Central memory CD8-positive, alpha-beta T cell (primary cell): ENCODE measurements around the gene COG3.

Experiments used
- ATAC-seq: fragments of 150-1000 bp; cut with Tn5 transposase; replicated peaks from 2 replicates; pipeline ENCODE4 v1.10.0; 2022; ENCODE audit warnings: mild to moderate bottlenecking, moderate FRiP score, moderate number of reproducible peaks; ENCODE audit not compliant: poor library complexity, severe bottlenecking; ENCODE audit errors: extremely low read depth
- DNase-seq, 2 donors: peaks; one replicate each; pipeline ENCODE4 v3.0.0; 2021; ENCODE audit warnings: low spot score in 2 of 2
- H3K27ac Mint-ChIP-seq: one replicate; pipeline ENCODE4 v1.8.0; 2022; ENCODE audit warnings: low read depth, mild to moderate bottlenecking, moderate library complexity, mixed read lengths
- H3K27me3 Mint-ChIP-seq: one replicate; pipeline ENCODE4 v1.8.0; 2022; ENCODE audit warnings: mixed read lengths
- H3K36me3 Mint-ChIP-seq: one replicate; pipeline ENCODE4 v1.8.0; 2022; ENCODE audit warnings: mild to moderate bottlenecking, moderate library complexity, mixed read lengths; ENCODE audit not compliant: insufficient read depth
- H3K4me1 Mint-ChIP-seq: one replicate; pipeline ENCODE4 v1.8.0; 2022; ENCODE audit warnings: mixed read lengths
- H3K4me3 Mint-ChIP-seq: one replicate; pipeline ENCODE4 v1.8.0; 2022; ENCODE audit warnings: mild to moderate bottlenecking, moderate library complexity, mixed read lengths
- H3K9me3 Mint-ChIP-seq: one replicate; pipeline ENCODE4 v1.8.0; 2022; ENCODE audit warnings: mixed read lengths

COG3 gene

GRCh38 chr13:45436332-45436731 is 28.4 kb upstream of the COG3 start:
- no peaks in the 10 kb centered on the region for H3K27me3 Mint-ChIP-seq
- H3K9me3 Mint-ChIP-seq: no peaks in the 10 kb centered on the region
- H3K27ac Mint-ChIP-seq: no peak overlapping the region
- H3K4me1 Mint-ChIP-seq: no peaks in the 10 kb centered on the region
- DNase-seq (no peak), ATAC-seq (no peak)
- H3K36me3 Mint-ChIP-seq: no peaks in the 10 kb centered on the region
- no peak overlapping the region for H3K4me3 Mint-ChIP-seq

DNA sequence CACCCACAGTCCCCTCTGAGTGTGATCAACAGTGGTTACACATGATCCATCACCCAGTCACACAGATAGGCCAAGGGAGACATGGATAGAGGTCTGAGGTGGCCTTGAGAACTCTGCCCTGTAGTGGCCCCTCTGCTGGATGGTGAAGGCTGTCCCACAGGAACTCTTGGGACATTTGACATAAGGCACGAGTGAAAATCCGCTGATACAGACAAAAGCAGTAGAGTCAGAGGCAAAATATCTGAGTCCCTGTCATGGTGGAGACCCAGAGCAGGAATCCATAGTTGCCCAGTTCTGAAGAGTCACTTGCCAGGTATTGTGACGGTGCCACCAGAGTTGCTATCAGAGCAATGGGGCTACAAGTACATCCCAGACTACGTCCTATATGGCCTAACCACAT is 27.8 kb upstream of the COG3 start:
- no peak for DNase-seq
- no peaks in the 10 kb centered on the region for H3K36me3 Mint-ChIP-seq
- no peak overlapping the region for H3K27ac Mint-ChIP-seq
- ATAC-seq: no peak
- no peaks in the 10 kb centered on the region for H3K9me3 Mint-ChIP-seq
- no peaks in the 10 kb centered on the region for H3K4me1 Mint-ChIP-seq
- no peak overlapping the region for H3K4me3 Mint-ChIP-seq
- H3K27me3 Mint-ChIP-seq: no peaks in the 10 kb centered on the region

GRCh38 chr13:45437947-45438346 is 26.8 kb upstream of the COG3 start:
- H3K4me1 Mint-ChIP-seq: no peaks in the 10 kb centered on the region
- H3K4me3 Mint-ChIP-seq: no peak overlapping the region
- H3K36me3 Mint-ChIP-seq: no peaks in the 10 kb centered on the region
- H3K9me3 Mint-ChIP-seq: no peaks in the 10 kb centered on the region
- no peaks in the 10 kb centered on the region for H3K27me3 Mint-ChIP-seq
- no peak for DNase-seq
- no peak overlapping the region for H3K27ac Mint-ChIP-seq
- no peak for ATAC-seq

- Mint-ChIP-seq H3K27ac (no peak overlapping the region), H3K36me3 (no peaks in the 10 kb centered on the region), H3K9me3 (no peaks in the 10 kb centered on the region), H3K4me3 (no peak overlapping the region), H3K4me1 (no peaks in the 10 kb centered on the region), H3K27me3 (no peaks in the 10 kb centered on the region)
- ATAC-seq: no peak
- no peak for DNase-seq
Measured at GRCh38 chr13:45439008-45439407, 25.7 kb upstream of the COG3 start.

DNA sequence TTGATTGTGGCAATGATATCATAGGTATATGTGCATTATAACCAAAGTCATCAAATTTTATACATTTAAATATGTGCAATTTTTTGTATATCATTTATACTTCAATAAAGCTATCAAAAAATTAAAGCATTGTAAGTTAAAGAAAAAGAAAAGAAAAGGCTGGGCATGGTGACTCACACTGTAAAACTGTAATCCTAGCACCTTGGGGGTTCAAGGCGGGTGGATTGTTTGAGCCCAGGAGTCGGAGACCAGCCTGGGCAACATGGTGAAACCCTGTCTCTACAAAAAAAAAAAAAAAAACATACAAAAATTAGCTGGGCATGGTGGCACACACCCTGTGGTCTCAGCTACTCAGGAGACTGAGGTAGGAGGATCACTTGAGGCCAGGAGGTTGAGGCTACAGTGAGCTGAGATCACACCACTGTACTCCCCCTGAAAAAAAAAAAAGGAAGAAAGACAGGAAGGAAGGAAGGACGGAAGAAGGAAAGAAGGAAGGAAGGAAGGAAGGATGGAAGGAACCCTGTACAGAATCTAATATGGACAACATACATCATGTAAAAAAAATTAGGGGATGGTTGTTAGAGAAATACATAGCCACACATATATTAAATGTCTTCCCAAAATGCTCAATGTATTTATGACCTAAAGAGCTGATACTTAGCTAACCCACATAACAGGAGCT is 24.8 kb upstream of the COG3 start:
- ATAC-seq (no peak), DNase-seq (no peak)
- no peaks in the 10 kb centered on the region for H3K36me3 Mint-ChIP-seq
- H3K4me3 Mint-ChIP-seq: no peak overlapping the region
- no peaks in the 10 kb centered on the region for H3K27me3 Mint-ChIP-seq
- H3K27ac Mint-ChIP-seq: no peak overlapping the region
- H3K9me3 Mint-ChIP-seq: no peaks in the 10 kb centered on the region
- no peaks in the 10 kb centered on the region for H3K4me1 Mint-ChIP-seq

DNA sequence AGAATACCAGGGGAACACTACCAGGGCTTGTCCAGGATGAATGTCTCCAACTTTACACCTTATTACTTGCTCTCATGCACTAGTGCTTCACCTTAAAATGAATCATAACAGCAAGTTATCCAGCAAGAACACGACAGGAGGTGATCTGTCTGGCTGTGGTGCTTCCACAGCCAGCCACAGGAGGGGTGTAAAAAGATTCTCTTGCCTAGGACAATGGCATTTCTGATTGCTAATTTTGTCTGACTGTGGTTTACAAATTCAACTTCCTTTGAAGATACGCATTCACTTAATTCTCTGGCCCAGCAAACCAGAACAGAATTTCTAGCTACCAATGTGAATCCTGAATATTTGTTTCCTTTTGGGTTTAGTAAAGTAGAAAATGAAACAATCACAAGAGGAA is 23.1 kb upstream of the COG3 start:
- no peaks in the 10 kb centered on the region for H3K27me3 Mint-ChIP-seq
- no peaks in the 10 kb centered on the region for H3K9me3 Mint-ChIP-seq
- no peak overlapping the region for H3K27ac Mint-ChIP-seq
- H3K4me3 Mint-ChIP-seq: no peak overlapping the region
- H3K4me1 Mint-ChIP-seq: no peaks in the 10 kb centered on the region
- DNase-seq (no peak), ATAC-seq (no peak)
- H3K36me3 Mint-ChIP-seq: no peaks in the 10 kb centered on the region

GRCh38 chr13:45445053-45445452 is 19.7 kb upstream of the COG3 start:
- Mint-ChIP-seq H3K4me3 (no peak overlapping the region), H3K4me1 (no peaks in the 10 kb centered on the region), H3K36me3 (no peaks in the 10 kb centered on the region), H3K9me3 (no peaks in the 10 kb centered on the region), H3K27ac (no peak overlapping the region), H3K27me3 (peaks cover 22% of the 10 kb centered on the region)
- ATAC-seq: no peak
- no peak for DNase-seq

- H3K27me3 Mint-ChIP-seq: peaks cover 22% of the 10 kb centered on the region
- no peak for DNase-seq
- no peak overlapping the region for H3K4me3 Mint-ChIP-seq
- no peaks in the 10 kb centered on the region for H3K4me1 Mint-ChIP-seq
- ATAC-seq: no peak
- no peaks in the 10 kb centered on the region for H3K36me3 Mint-ChIP-seq
- H3K9me3 Mint-ChIP-seq: no peaks in the 10 kb centered on the region
- H3K27ac Mint-ChIP-seq: no peak overlapping the region
Measured at GRCh38 chr13:45446181-45446580, 18.6 kb upstream of the COG3 start.

DNA sequence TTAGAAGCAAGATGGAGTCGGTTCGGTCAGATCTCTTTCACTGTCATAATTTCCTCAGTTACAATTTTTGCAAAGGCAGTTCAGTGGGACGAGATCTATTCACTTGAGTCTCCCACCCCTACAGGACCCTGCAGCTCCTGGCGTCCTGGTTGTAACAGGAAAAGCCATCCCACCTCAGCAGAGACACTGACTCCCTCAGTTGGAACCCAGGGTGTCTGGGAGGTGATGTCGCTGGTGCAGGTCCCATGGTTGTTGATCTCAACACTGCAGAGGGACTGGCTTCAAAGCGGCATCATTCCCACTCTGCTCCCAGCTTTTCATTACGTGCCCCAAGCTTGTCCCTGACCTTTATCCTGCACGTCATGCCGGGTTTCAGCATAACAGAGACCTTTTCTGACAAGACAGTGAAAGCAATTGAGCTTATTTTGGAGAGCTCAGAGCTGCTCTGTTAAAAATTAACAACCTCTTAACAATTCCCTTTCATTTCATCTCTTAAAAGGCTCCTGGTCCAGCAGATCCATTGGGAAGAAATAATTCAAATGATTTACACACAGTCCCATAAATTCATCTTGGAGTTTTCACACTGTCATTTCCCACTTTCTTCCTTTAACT is 17.6 kb upstream of the COG3 start:
- Mint-ChIP-seq H3K4me3 (no peak overlapping the region), H3K27me3 (peaks cover 22% of the 10 kb centered on the region), H3K4me1 (no peaks in the 10 kb centered on the region), H3K36me3 (no peaks in the 10 kb centered on the region), H3K9me3 (no peaks in the 10 kb centered on the region), H3K27ac (no peak overlapping the region)
- ATAC-seq (no peak), DNase-seq (no peak)

DNA sequence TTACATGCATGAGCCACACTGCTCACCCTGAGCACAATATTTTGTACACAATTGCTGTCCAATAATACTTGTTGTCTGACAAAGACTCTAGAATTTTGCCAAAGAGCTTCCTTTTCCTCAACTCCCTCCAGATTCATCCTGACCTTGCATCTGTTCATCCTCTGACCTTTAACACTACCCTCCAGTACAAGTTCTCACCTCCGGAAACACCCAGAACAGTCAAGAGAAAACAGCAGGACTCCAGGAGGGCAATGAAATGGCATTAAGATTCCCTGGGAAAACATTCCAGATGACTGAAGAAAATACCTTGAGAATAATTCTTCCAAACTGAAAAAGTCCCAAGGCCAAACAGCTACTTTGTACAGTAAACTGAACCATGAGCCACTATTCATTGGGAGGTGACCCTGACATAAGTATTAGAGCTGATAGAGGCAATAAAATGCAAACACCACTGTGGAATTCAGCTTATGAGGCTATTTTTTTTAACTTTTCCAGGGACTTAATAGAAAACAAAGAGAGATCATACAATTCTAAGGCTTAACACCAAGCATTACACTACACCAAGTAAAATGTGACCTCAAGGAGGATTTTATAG is 15.7 kb upstream of the COG3 start:
- H3K9me3 Mint-ChIP-seq: no peaks in the 10 kb centered on the region
- H3K36me3 Mint-ChIP-seq: no peaks in the 10 kb centered on the region
- no peak overlapping the region for H3K4me3 Mint-ChIP-seq
- peaks cover 22% of the 10 kb centered on the region for H3K27me3 Mint-ChIP-seq
- ATAC-seq: no peak
- no peak overlapping the region for H3K27ac Mint-ChIP-seq
- no peaks in the 10 kb centered on the region for H3K4me1 Mint-ChIP-seq
- no peak for DNase-seq

DNA sequence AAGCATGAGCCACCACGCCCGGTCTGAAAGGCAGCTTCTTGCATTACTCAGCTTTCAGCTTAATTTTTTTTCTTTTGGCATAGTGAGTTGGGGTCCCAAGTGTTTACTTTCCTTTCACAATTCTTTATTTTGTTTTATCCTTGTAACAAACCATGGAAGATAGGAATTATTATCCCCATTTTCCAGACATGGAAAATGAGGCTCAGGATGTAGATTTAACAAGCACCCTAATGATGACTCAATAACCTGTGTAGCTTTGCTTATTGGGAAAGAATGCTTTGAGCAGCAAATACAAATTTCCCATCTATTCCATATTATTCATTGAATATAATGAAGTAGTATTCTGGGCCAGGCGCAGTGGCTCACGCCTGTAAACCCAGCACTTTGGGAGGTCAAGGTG is 13.5 kb upstream of the COG3 start:
- H3K36me3 Mint-ChIP-seq: no peaks in the 10 kb centered on the region
- no peaks in the 10 kb centered on the region for H3K4me1 Mint-ChIP-seq
- DNase-seq (no peak), ATAC-seq (no peak)
- no peaks in the 10 kb centered on the region for H3K9me3 Mint-ChIP-seq
- H3K4me3 Mint-ChIP-seq: no peak overlapping the region
- H3K27me3 Mint-ChIP-seq: peaks cover 22% of the 10 kb centered on the region
- no peak overlapping the region for H3K27ac Mint-ChIP-seq

- H3K27me3 Mint-ChIP-seq: peaks cover 11% of the 10 kb centered on the region
- peaks cover 10% of the 10 kb centered on the region for H3K9me3 Mint-ChIP-seq
- DNase-seq (no peak), ATAC-seq (no peak)
- no peak overlapping the region for H3K27ac Mint-ChIP-seq
- H3K4me1 Mint-ChIP-seq: no peaks in the 10 kb centered on the region
- H3K4me3 Mint-ChIP-seq: no peak overlapping the region
- H3K36me3 Mint-ChIP-seq: no peaks in the 10 kb centered on the region
Measured at GRCh38 chr13:45454204-45454603, 10.5 kb upstream of the COG3 start.

GRCh38 chr13:45456196-45456972 is 8.4 kb upstream of the COG3 start:
- DNase-seq (no peak), ATAC-seq (no peak)
- Mint-ChIP-seq H3K4me1 (no peaks in the 10 kb centered on the region), H3K4me3 (no peak overlapping the region), H3K36me3 (no peaks in the 10 kb centered on the region), H3K27me3 (peaks cover 15% of the 10 kb centered on the region), H3K27ac (no peak overlapping the region), H3K9me3 (peaks cover 10% of the 10 kb centered on the region)
